ENCODE results near the gene CACNA2D4.
A peak's percentile ranks its signal among the peaks of the same experiment; 100 is the strongest.

Gene CACNA2D4

DNA sequence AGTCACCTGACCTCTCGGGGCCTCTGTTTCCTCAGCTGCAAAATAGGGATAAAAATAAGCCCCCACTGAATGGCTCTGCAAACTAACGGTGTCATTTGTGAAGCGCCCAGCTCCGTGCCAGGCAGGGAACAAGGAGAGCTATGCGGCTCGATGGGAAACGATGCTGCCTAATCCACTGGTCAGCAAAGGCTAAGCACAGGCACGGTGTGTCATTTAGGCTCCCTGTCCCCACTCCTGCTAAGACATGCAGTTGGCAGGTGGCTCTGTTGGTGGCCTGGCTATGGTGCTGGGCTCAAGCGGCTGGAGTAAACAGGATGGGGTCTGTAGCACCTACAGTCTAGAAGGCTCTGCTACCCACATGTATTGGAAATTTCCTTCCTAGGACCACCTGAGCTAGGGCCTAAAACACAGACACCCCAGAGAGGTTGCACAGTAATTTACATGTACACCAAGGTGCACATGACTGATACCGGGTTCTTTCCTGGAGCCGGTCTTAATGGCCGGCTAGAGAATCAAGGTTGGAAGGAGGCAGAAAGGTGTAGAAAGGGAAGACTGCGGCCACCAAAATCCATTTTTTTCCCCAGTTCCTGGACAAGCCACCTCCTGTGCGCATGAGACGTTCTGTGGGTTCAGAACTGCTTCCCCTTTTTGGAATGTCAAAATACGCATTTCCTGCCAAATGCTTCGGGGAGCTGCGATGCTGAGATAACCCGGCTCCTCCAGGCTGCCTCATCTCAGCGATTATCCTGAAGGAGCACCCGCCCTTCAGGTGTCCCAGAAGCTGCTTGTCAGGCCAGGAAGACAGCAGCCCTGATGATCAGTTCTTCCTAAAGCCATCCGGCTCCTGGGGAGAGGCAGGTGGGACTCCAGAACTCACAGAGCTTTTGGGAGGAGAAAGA, 1.0 kb downstream of the CACNA2D4 start:
- peak in 1 of 2 experiments; percentile 13 for DNase-seq

GRCh38 chr12:1916371-1917171, 1.9 kb downstream of the CACNA2D4 start:
- peak; percentile 24 to 74 for DNase-seq

- no peak for DNase-seq
Measured at GRCh38 chr12:1915082-1915968, 3.1 kb downstream of the CACNA2D4 start.

DNA sequence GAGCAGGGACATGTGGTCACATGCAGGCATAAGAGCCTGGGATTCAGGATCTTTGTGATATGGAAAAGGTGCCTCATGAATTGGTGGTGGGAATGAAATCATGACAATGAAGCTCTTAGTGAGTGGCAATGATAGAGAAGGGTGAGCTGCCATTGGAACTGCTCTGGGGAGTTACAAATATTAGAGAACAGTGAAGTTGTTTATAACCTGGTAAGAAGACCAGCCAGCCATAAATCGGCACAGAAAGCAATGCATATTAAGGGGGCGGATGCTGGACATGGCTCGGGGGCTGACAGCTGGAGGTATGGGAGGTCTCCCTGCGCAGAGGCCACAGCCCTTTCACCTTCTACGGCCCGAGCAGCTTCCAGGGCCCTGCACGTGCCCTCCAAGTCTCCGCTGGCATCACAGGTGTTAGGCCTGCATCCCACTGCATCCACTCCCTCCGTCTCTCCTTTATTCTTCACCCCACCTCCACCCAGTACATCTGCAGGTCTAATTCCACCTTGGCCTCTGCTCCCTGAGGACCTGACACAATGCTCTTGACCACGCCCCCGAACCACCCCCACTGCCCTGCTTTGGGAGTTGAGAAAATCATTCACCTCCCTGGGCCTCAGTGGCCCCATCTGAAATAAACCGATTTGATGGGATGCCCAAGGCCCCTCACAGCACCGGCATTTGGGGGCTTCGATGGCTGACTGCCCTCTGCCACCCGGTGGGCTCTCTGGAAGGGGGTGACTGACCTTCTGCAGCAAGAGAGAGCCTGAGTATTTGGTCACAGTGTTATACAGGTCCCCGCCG, 4.1 kb downstream of the CACNA2D4 start:
- DNase-seq, result no peak

DNA sequence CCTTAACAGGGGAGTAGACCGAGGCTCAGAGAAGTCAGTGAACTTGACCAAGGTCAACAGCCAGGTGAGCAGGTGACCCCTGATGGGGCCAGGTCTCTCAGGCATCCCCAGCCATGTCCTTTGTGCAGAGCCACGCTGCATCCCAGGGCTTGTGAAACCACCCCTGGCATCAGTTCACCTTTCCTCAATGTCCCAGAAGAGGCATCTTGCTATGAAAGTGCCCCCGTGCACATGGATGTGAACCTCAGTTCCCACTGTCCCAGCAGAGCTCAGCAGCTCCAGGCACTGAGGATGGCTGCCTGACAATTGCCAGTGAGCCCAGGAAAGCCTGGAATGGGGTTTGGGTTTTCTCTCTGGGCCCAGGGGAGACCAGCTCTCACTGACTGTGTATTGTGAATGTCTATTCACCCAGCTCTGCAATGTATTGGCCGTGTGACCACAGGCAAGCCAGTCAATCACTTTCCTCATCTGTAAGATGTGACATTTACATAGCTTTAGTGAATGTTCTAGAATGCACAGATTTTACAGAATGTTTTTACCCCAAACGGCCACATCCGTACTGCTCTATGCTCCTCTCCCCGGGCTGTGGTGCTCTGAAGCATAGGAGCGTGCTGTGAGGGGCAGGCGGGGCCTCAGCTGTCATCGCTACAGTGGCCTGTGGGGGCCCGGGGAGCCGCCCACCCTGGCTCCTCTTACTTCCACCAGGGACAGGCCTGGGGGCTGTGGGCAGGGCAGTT, 4.9 kb downstream of the CACNA2D4 start:
- no peak for DNase-seq

DNA sequence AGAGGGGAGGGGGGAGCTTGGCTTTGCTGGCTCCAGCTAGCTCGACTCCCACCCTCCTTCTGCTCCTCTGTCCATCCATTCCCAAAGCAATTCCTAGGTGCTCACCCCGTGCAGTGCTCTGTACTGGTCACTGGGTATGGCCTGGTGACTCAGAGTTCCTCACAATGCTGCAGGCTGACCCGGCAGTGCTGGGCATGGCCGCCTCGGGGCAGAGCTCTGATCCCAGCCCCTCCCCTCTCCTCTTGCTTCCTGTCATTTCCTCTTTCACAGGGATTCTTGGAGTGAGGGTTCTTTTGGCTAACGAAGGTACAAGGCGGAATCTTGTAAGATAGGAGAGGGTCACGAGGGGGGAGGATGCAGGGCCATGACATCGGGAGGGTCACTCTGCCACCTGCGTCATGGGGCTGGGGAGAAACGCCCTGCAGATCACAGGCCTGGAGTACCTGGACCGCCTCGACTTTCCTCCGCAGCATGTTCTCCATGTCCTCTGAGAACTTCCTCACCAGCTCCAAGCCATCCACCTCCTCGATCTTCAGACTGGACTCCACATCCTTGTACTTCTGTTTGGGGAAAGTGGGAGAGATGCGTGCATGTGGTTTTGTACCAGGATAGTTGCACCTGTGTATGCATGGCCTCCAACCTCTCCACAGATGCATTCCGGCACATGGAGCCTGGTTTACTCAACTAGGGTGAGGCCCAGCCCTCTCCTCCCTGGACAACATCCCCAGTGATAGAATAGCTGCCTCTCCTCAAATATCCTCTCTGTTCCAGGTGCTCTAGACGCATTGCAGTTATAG, 5.7 kb downstream of the CACNA2D4 start:
- no peak for DNase-seq

DNA sequence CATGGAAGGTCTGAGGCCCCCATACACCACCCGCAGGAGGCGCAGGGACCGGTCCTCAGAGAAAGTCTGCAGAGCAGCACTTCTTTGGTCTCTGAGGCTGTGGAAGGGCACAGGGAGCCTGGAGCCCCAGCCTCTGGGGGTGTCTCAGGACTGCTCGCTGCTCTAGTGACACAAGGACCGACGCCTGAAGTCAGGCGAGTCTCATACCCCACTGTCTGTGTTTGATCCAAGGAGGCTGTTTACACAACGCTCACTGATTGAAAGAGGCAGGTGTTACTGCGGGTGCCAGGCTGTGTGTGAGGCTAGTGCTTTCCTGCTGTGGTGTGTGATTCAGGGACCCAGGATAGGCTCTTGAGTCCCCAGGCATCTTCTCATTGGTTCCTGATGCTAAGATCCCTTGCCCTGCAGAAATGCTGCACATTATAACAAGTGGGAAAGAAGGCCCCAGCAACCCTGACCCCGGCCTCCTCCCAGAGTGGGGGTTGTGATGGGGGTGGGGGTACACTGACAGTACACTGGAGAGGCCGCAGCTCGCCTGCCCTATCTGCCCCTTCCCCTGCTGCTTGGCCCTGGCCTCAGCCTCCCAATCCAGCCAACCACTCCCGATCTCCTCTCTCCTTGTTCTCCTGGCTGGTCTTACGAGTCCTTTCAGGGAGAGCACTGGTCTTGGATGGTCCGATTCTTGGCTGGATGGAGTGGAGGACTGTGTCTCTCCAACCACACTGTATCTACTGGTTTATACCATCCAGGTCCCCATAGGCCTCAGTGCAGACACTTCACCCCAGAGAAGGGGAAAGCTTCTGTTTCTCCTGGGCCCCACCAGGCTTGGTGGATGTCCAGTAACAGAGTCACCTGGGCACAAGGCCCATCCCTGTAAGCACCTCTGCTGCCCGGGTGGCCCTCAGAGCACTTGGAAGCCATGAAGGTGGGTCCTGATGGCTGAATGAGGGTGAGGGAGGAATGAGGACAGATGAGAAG, 6.6 kb downstream of the CACNA2D4 start:
- peak; percentile 54 to 79 for DNase-seq

DNA sequence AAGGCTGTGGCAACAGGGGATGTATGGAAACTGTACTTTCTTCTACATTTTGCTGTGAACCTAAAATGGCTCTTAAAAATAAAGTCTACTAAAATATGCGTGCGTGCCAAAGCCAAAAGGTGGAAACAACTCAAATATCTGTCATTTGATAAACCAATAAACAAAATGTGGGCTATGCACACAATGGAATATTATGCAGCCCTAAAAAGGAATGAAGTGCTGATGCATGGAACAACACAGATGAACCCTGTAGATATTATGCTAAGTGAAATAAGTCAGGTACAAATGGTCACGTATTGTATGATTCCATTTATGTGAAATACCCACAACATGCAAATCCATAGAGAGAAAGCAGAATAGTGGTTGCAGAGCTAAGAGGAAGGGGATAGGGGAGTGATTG, 8.0 kb downstream of the CACNA2D4 start:
- DNase-seq, result no peak

DNA sequence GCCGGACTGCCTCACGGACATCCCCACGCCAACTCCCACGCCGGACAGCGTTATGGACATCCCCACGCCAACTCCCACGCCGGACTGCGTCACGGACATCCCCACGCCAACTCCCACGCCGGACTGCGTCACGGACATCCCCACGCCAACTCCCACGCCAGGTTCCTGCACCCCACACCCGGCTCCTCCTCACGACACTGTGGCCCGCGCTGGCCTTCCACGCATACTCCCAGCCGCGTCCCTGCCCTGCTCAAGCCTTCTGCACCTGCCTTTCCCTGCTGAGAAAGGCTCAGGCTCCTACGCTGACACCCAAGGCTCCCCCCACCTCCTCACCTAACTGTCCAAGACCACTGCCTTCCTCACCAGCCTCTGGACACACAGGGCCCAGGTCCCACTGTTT, 9.7 kb downstream of the CACNA2D4 start:
- no peak for DNase-seq

DNA sequence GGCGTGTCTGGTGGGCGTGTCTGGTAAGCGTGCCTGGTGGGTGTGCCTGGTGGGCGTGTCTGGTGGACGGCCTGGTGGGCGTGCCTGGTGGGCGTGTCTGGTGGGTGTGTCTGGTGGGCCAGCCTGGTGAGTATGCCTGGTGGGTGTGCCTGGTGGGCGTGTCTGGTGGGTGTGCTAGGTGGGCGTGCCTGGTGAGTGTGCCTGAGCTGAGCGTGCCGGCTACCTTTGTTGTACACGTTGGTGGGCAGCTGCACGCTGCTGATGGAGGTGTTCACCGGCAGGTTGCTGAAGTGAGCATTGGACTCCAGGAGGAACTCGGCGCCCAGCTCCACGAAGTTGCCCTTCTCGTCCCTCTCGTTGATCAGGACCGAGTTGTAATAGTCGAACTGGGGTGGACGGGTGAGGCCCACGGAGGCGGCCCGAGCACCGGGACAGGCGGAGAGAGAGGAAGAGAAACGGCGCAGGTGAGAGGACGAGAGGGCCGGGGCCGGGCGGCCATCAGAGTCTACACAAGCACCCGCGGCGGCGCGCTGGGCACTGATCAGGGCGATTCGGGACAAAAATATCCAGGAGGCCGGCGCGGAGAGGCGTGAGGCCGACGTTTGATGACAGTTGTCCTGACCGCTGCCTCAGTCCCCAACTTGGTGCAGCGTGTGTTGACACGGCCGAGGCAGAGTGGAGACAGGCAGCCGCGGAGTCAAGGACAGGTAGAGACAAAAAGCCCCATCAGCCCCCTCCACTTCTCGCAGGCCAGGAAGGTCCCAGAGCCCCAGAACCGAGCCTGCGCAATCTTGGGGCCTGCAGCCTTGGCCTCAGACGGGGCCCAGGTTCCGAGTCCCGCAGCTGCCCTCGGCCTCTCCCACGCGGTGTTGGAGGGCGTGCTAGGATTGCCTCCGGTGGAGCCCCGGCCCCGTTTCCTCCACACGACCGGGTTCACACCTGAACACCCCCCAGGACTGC, 10.5 kb downstream of the CACNA2D4 start:
- no peak for DNase-seq

DNA sequence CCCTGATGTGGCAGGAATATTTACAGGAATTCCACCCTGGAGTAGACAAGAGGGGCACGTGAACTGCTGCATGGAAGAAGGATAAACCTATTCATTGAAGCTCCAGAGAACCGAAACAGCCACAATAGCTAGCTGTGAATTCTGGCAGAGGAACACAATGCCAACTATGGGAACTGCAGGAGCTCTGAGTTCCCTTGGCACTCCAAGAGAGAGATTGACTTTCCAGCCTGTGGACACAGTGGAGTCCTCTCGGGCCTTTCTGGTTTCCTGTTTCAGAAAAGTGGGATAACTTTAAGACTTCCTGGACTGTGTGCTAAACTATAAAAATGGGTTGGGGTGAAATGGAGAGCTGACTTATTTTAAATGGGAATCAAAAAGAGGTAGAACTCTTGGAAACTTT, 11.9 kb downstream of the CACNA2D4 start:
- no peak for DNase-seq

GRCh38 chr12:1904875-1905274, 13.6 kb downstream of the CACNA2D4 start:
- no peak for DNase-seq

DNA sequence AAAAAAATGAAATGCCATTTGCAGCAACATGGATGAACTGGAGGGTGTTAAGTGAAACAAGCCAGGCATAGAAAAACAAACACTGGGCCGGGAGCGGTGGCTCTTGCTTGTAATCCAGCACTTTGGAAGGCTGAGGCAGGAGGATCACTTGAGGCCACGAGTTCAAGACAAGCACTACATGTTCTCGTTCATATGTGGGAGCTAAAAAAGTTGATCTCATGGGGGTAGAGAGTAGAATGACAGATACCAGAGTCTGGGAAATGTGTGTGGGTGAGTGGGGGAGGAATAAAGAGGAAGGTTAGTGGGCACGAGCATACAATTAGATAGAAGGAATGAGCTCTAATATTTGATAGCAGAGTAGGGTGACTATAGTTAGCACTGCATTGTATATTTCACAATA, 21.5 kb downstream of the CACNA2D4 start:
- DNase-seq, result no peak

DNA sequence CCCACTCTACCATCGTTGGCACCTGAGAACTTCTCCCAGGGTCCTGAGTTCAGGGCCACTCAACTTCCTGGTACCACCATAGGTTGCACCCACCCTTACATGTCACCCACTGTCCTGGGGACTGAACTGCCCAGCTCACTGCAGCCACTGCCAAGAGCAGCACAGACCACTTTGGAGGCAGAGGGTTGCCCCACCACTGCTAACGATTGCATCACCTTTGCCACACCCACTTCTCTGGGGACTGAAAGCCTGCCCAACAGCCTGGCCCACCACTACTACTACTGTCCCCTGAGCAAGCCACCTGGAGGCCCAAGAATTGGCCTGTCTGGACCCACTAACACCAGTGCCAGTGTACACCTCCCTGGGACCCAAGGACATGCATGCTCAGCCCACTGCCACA, 27.6 kb downstream of the CACNA2D4 start:
- no peak for DNase-seq

- no peak for DNase-seq
Measured at GRCh38 chr12:1890119-1890703, 28.2 kb downstream of the CACNA2D4 start.

- no peak for DNase-seq
Measured at GRCh38 chr12:1888923-1889322, 29.5 kb downstream of the CACNA2D4 start.

GRCh38 chr12:1886396-1887008, 31.9 kb downstream of the CACNA2D4 start:
- no peak for DNase-seq
